ENCODE results near the gene SERPING1.

Gene SERPING1

DNA sequence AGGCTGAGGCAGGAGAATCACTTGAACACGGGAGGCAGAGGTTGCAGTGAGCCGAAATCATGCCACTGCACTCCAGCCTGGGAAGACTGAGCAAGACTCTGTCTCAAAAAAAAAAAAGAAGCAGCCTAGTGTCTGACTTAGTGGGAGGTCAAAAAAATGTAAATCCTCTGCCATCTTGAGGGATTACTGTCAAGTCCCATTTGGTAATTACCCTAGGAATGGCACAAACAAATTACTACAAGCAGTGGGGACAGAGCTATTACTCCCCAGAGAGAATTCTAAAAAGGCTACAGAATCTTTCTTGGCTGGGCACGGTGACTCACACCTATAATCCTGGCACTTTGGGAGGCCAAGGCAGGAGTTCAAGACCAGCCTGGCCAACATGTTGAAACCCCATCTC lies 3.8 kb downstream of the SERPING1 start:
- POLR2A ChIA-PET, result no interaction called here
- CTCF ChIA-PET, result interaction anchor here (1.0 to 2.0 kb wide), 2 partner anchors 43 to 108 kb away, joined by 3 to 5 read pairs; no protein-coding TSS in a partner anchor
- TF ChIP-seq, protein P1, sequence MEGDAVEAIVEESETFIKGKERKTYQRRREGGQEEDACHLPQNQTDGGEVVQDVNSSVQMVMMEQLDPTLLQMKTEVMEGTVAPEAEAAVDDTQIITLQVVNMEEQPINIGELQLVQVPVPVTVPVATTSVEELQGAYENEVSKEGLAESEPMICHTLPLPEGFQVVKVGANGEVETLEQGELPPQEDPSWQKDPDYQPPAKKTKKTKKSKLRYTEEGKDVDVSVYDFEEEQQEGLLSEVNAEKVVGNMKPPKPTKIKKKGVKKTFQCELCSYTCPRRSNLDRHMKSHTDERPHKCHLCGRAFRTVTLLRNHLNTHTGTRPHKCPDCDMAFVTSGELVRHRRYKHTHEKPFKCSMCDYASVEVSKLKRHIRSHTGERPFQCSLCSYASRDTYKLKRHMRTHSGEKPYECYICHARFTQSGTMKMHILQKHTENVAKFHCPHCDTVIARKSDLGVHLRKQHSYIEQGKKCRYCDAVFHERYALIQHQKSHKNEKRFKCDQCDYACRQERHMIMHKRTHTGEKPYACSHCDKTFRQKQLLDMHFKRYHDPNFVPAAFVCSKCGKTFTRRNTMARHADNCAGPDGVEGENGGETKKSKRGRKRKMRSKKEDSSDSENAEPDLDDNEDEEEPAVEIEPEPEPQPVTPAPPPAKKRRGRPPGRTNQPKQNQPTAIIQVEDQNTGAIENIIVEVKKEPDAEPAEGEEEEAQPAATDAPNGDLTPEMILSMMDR (IDR thresholded peaks at IDR 0.05; ENCODE audit: control extremely low read depth, extremely low read depth, low read depth, missing control alignments), result no peak
- no peak for DNase-seq (ENCODE audit: extremely low spot score)

DNA sequence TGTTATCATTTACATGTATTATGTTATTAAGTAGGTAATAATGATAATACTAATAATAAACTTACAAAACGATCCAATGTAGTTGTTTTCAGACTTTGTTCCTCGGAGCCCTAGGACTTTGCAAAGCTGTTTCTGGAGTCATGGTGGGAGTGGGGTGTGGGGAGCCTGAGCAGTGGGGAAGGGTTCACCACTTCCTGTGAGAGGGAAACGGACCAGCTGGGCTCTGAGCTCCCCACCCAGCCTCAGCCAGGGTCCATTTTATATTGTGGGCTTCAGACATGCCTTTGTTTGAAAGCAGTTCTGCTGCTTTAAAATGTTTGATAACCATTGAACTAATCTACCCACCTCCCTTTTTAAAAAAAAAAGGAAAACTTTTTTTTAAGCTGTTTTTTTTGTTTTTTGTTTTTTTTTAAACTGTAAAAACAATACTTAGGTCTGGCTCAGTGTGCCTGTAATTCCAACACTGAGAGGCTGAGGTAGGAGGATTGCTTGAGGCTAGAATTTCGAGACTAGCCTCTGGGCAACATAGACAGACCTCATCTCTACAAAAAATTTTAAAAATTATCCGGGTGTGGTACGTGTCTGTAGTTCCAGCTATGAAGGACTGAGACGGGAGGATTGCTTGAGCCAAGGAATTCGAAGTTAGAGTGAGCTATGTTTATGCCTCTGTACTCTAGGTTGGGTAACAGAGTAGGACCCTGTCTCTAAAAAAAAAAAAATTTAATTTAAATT lies 7.0 kb downstream of the SERPING1 start:
- no peak for DNase-seq (ENCODE audit: extremely low spot score)
- POLR2A ChIA-PET, result no interaction called here

DNA sequence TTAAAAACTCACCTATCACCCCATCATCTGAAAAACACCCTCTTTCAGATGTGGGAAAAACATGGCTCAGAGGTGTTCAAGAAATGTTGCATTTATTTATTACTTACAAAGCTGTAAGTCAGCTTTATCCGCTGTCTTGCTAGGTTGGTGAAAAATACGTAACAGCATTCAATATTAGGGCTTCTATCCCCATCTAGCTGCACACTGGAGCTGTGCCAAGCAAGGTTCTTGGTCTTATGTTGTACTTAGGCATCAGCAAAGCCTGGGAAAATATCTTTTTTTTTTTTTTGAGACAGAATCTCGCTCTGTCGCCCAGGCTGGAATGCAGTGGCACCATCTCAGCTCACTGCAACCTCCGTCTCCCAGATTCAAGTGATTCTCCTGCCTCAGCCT lies 7.5 kb downstream of the SERPING1 start:
- CTCF ChIA-PET, result interaction anchor here (0.9 to 2.4 kb wide), 4 partner anchors 9 to 146 kb away, joined by 3 to 7 read pairs (median 4); partner anchors contain the start of gene UBE2L6

More for the DNA sequence above, 7.0 kb downstream of the SERPING1 start:
- TF ChIP-seq, protein P1 (IDR thresholded peaks at IDR 0.05; ENCODE audit: control extremely low read depth, extremely low read depth, low read depth, missing control alignments), result no peak
- CTCF ChIA-PET, result interaction anchor here (0.9 to 2.4 kb wide), 5 partner anchors 8 to 146 kb away, joined by 3 to 7 read pairs (median 3); partner anchors contain the start of gene UBE2L6

DNA sequence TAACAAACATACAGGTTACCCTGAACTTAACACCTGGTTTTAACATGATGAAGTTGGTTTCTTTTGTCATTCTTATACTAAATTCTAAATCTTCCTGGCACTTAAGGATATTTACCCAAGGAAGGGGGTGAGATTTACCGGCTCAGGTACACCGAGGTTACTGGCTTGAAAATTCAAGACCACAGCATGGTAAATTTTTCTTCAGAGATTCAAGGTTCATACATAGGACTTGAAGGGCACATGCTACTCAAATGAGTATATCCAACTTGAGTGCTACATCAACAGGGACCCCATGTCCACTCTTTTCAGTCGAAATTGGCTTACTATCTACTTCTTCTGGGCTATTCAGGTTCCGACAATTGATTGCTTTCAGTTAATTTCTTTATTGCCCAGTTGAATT lies 12.7 kb downstream of the SERPING1 start:
- TF ChIP-seq, protein P1 (IDR thresholded peaks at IDR 0.05; ENCODE audit: control extremely low read depth, extremely low read depth, low read depth, missing control alignments), result no peak
- POLR2A ChIA-PET, result no interaction called here
- CTCF ChIA-PET, result interaction anchor here (1.2 kb wide), 1 partner anchor 34 kb away, joined by 5 read pairs; no protein-coding TSS in a partner anchor
- DNase-seq (ENCODE audit: extremely low spot score), result no peak

More for the DNA sequence above, 7.5 kb downstream of the SERPING1 start:
- TF ChIP-seq, protein P1 (IDR thresholded peaks at IDR 0.05; ENCODE audit: control extremely low read depth, extremely low read depth, low read depth, missing control alignments), result no peak
- POLR2A ChIA-PET, result no interaction called here
- DNase-seq (ENCODE audit: extremely low spot score), result no peak

DNA sequence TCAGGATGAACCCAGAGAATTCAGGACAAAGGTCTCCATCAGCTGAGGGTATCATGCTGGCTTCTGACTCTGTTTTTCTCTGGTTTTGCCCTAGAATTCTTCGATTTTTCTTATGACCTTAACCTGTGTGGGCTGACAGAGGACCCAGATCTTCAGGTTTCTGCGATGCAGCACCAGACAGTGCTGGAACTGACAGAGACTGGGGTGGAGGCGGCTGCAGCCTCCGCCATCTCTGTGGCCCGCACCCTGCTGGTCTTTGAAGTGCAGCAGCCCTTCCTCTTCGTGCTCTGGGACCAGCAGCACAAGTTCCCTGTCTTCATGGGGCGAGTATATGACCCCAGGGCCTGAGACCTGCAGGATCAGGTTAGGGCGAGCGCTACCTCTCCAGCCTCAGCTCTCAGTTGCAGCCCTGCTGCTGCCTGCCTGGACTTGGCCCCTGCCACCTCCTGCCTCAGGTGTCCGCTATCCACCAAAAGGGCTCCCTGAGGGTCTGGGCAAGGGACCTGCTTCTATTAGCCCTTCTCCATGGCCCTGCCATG lies 16.8 kb downstream of the SERPING1 start:
- CTCF ChIA-PET, result interaction anchor here (1.8 kb wide), 1 partner anchor 30 kb away, joined by 6 read pairs; no protein-coding TSS in a partner anchor
- TF ChIP-seq, protein P1 (IDR thresholded peaks at IDR 0.05; ENCODE audit: control extremely low read depth, extremely low read depth, low read depth, missing control alignments), result no peak
- POLR2A ChIA-PET, result no interaction called here
- no peak for DNase-seq (ENCODE audit: extremely low spot score)

DNA sequence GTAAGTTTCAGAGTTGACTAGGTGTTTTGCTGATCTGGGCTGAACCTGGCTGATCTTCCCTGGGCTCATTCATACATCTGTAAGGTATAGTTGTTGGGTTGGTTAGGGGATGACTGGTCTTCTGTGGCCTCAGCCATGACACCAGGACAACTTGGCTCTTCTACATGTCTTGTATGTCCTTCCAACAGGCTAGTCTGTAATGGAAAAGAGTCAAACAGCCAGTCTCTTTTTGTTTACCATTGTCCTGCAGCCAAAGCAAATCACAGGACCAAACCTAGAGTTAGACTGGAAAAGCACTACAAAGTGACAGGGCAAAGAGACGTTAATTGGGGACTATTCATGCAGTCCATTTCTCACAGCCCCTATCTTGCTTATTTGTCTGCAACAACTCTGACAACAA lies 17.8 kb downstream of the SERPING1 start:
- DNase-seq (ENCODE audit: extremely low spot score), result no peak
- TF ChIP-seq, protein P1 (IDR thresholded peaks at IDR 0.05; ENCODE audit: control extremely low read depth, extremely low read depth, low read depth, missing control alignments), result no peak
- ChIA-PET CTCF (interaction anchor here (1.8 kb wide), 1 partner anchor 29 kb away, joined by 6 read pairs; no protein-coding TSS in a partner anchor), POLR2A (no interaction called here)
